PC-9 (cell line): ENCODE measurements around the gene CFH. TPM values are rescaled to one million over a fixed set of nuclear protein-coding genes. Genes with fewer than 3 reads are reported as not detected.

ENCODE experiments used
- BruUV-seq: library from RNA; stranded (reverse); fragments of 400-500 nt; replicated peaks from 2 replicates; lab custom pipeline; 2021; lab: Mats Ljungman, UMichigan
- CTCF ChIA-PET: fragments of 300-600 bp; sonication (Branson Sonifier 250); formaldehyde crosslinking; loops from one replicate; lab custom pipeline; 2022; ENCODE audit warnings: antibody characterized with exemption; lab: Charles Lee
- POLR2A ChIA-PET: fragments of 300-600 bp; sonication (Branson Sonifier 250); formaldehyde crosslinking; loops from one replicate; lab custom pipeline; 2022; ENCODE audit warnings: antibody characterized with exemption; ENCODE audit not compliant: unreplicated experiment; lab: Charles Lee
- DNase-seq, 2 experiments: peaks; one replicate each; pipeline versions ENCODE4 v3.0.0 to v3.0.0-alpha.2; 2015 to 2022; ENCODE audit warnings: mixed read lengths in 1 of 2
- H2AFZ ChIP-seq: fragments of 200-600 bp; sonication (generic); 2 replicates; pipeline ENCODE4 v1.8.1; 2017; ENCODE audit warnings: antibody characterized with exemption
- H3F3A ChIP-seq: fragments of 200-600 bp; sonication (generic); 2 replicates; pipeline ENCODE4 v1.8.1; 2017; ENCODE audit warnings: antibody characterized with exemption, mild to moderate bottlenecking, low read depth; ENCODE audit not compliant: insufficient read depth
- H3K27ac ChIP-seq: fragments of 200-600 bp; sonication (generic); 2 replicates; pipeline ENCODE4 v1.6.1; 2016; ENCODE audit warnings: mixed run types
- H3K27me3 ChIP-seq: fragments of 200-600 bp; sonication (generic); 2 replicates; pipeline ENCODE4 v1.6.1; 2016; ENCODE audit warnings: low read depth, mixed run types; ENCODE audit not compliant: insufficient read depth
- H3K36me3 ChIP-seq: fragments of 200-600 bp; sonication (generic); 2 replicates; pipeline ENCODE4 v1.6.1; 2016; ENCODE audit warnings: low read depth, mixed run types
- H3K4me1 ChIP-seq: fragments of 200-600 bp; sonication (generic); replicated peaks from 2 replicates; pipeline ENCODE4 v1.6.1; 2016; ENCODE audit warnings: mixed run types; ENCODE audit not compliant: insufficient read depth
- H3K4me2 ChIP-seq: fragments of 200-600 bp; sonication (generic); 2 replicates; pipeline ENCODE4 v1.6.1; 2017; ENCODE audit warnings: mixed run types
- H3K4me3 ChIP-seq: fragments of 200-600 bp; sonication (generic); 2 replicates; pipeline ENCODE4 v1.6.1; 2016; ENCODE audit warnings: mixed run types
- H3K79me2 ChIP-seq: fragments of 200-600 bp; sonication (generic); 2 replicates; pipeline ENCODE4 v1.6.1; 2017; ENCODE audit warnings: low read depth, mixed run types
- H3K9me2 ChIP-seq: fragments of 200-600 bp; sonication (generic); 2 replicates; pipeline ENCODE4 v1.8.1; 2017; ENCODE audit warnings: mild to moderate bottlenecking; ENCODE audit not compliant: insufficient read depth
- H3K9me3 ChIP-seq: fragments of 200-600 bp; sonication (generic); 2 replicates; pipeline ENCODE4 v1.8.1; 2016; ENCODE audit warnings: low read depth; ENCODE audit not compliant: insufficient read depth
- H4K20me1 ChIP-seq: fragments of 200-600 bp; sonication (generic); 2 replicates; pipeline ENCODE4 v1.8.1; 2017; ENCODE audit not compliant: insufficient read depth
- CTCF ChIP-seq: fragments of 200-600 bp; sonication (generic); conservative IDR thresholded peaks from 2 replicates; pipeline ENCODE4 v1.6.1; 2017; ENCODE audit warnings: mixed run types, antibody characterized with exemption, mild to moderate bottlenecking, moderate library complexity
- EZH2 ChIP-seq: fragments of 200-600 bp; sonication (generic); IDR thresholded peaks from 2 replicates; pipeline ENCODE4 v1.8.0; 2017; ENCODE audit warnings: antibody characterized with exemption, low read depth
- intact Hi-C: fragments of 100-400 bp; cut with micrococcal nuclease; formaldehyde crosslinking; loops from one replicate; pipeline ENCODE4 v1.10.0; 2022; ENCODE audit not compliant: unreplicated experiment
- total RNA-seq: library from RNA; stranded (reverse); gene quantifications from 2 replicates; pipeline ENCODE4 v1.2.3, GENCODE V29; 2021

Gene CFH
- total RNA-seq, 1 experiment from 2014 or later = 3.8 TPM

GRCh38 chr1:196680107-196680506 lies 28.3 kb downstream of the CFH start:
- no peak for DNase-seq
- Histone ChIP-seq H3K4me1 (peaks cover 10% of the 10 kb centered on the region; the same call in 1 of the 2 replicates), H4K20me1 (no peaks in the 10 kb centered on the region), H3K79me2 (no peaks in the 10 kb centered on the region), H3K4me3 (no peak overlapping the region), H3F3A (no peaks in the 10 kb centered on the region), H3K36me3 (no peaks in the 10 kb centered on the region), H2AFZ (no peak overlapping the region), H3K27me3 (no peaks in the 10 kb centered on the region), H3K9me3 (0 out of 2 replicates have a peak, but pooled peaks cover 6% of the 10 kb centered on the region), H3K9me2 (no peaks in the 10 kb centered on the region), H3K4me2 (no peak overlapping the region), H3K27ac (no peak overlapping the region)
- POLR2A ChIA-PET = no interaction called here
- TF ChIP-seq CTCF = no peak
- no peak for TF ChIP-seq EZH2
- no TSS peak for BruUV-seq
- intact Hi-C loops = no loop called here
- CTCF ChIA-PET = no interaction called here

GRCh38 chr1:196684476-196684875 lies 32.6 kb downstream of the CFH start:
- Histone ChIP-seq H3K9me3 (no peaks in the 10 kb centered on the region), H3K4me3 (no peak overlapping the region), H3K4me2 (no peak overlapping the region), H3K9me2 (no peaks in the 10 kb centered on the region), H3K79me2 (no peaks in the 10 kb centered on the region), H4K20me1 (no peaks in the 10 kb centered on the region), H3K36me3 (no peaks in the 10 kb centered on the region), H3F3A (no peaks in the 10 kb centered on the region), H3K27me3 (no peaks in the 10 kb centered on the region), H3K4me1 (no peaks in the 10 kb centered on the region), H3K27ac (no peak overlapping the region), H2AFZ (no peak overlapping the region; the same call in 1 of the 2 replicates)
- ChIA-PET POLR2A (no interaction called here), CTCF (no interaction called here)
- BruUV-seq = no TSS peak
- intact Hi-C loops = no loop called here
- DNase-seq = no peak
- TF ChIP-seq EZH2 = no peak
- no peak for TF ChIP-seq CTCF

- H3K27ac ChIP-seq = no peak overlapping the region
These were observed 33.7 kb downstream of the CFH start for GRCh38 chr1:196685506-196685905.

More at GRCh38 chr1:196685506-196685905, 33.7 kb downstream of the CFH start:
- BruUV-seq = no TSS peak
- no peak overlapping the region for H3K4me3 ChIP-seq
- H3K9me3 ChIP-seq = no peaks in the 10 kb centered on the region
- no peaks in the 10 kb centered on the region for H3K9me2 ChIP-seq
- no peak for TF ChIP-seq EZH2
- no peak for TF ChIP-seq CTCF
- H3K4me2 ChIP-seq = no peak overlapping the region
- no peaks in the 10 kb centered on the region for H3F3A ChIP-seq
- DNase-seq = no peak
- ChIA-PET POLR2A (no interaction called here), CTCF (no interaction called here)
- intact Hi-C loops = no loop called here
- no peaks in the 10 kb centered on the region for H3K79me2 ChIP-seq
- H3K36me3 ChIP-seq = no peaks in the 10 kb centered on the region
- no peaks in the 10 kb centered on the region for H3K27me3 ChIP-seq
- H3K4me1 ChIP-seq = no peaks in the 10 kb centered on the region
- H2AFZ ChIP-seq = no peak overlapping the region
- H4K20me1 ChIP-seq = no peaks in the 10 kb centered on the region
